Fibroblast of lung (primary cell): ENCODE data around the gene GPR22. TPM values are rescaled to one million over a fixed set of nuclear protein-coding genes. Genes with fewer than 3 reads are reported as not detected.

Experiments used
- DNase-seq, 2 donors: peaks; one replicate each; pipeline versions ENCODE4 v3.0.0 to v3.0.0-alpha.2; 2010; ENCODE audit warnings: low read depth in 2 of 2
- H2AFZ ChIP-seq: 2 replicates; pipeline ENCODE4 v1.5.1; 2012; ENCODE audit warnings: low read length, control low read depth, inconsistent platforms
- H3K27ac ChIP-seq: 2 replicates; pipeline ENCODE4 v1.5.1; 2011; ENCODE audit warnings: low read length, control low read depth; ENCODE audit not compliant: insufficient read depth
- H3K27me3 ChIP-seq: 2 replicates; pipeline ENCODE4 v1.5.1; 2011; ENCODE audit warnings: mild to moderate bottlenecking, low read length; ENCODE audit not compliant: control insufficient read depth, insufficient read depth
- H3K36me3 ChIP-seq: 2 replicates; pipeline ENCODE4 v1.5.1; 2011; ENCODE audit warnings: low read length; ENCODE audit not compliant: control insufficient read depth, insufficient read depth
- H3K4me1 ChIP-seq: 2 replicates; pipeline ENCODE4 v1.5.1; 2011; ENCODE audit warnings: low read length; ENCODE audit not compliant: control insufficient read depth, insufficient read depth; ENCODE audit errors: extremely low read depth
- H3K4me2 ChIP-seq: 2 replicates; pipeline ENCODE4 v1.5.1; 2011; ENCODE audit warnings: low read length, control low read depth; ENCODE audit not compliant: insufficient read depth; ENCODE audit errors: extremely low read depth
- H3K4me3 ChIP-seq, 4 experiments: fragments of 200-600 bp in 1 of 4; sonication (generic) in 1 of 4; replicated peaks in 1 of 4; 2 replicates each; pipeline ENCODE4 v1.5.1; 2011 to 2016; ENCODE audit warnings: low read length in 4 of 4, low read depth in 3 of 4, mild to moderate bottlenecking in 3 of 4, control low read depth in 2 of 4, inconsistent platforms in 1 of 4, mixed read lengths in 1 of 4; ENCODE audit not compliant: insufficient read depth in 1 of 4; ENCODE audit errors: control extremely low read depth in 1 of 4
- H3K79me2 ChIP-seq: 2 replicates; pipeline ENCODE4 v1.5.1; 2012; ENCODE audit warnings: mild to moderate bottlenecking, low read length, inconsistent platforms; ENCODE audit not compliant: control insufficient read depth, insufficient read depth
- H3K9ac ChIP-seq: 2 replicates; pipeline ENCODE4 v1.5.1; 2011; ENCODE audit warnings: mild to moderate bottlenecking, low read length, control low read depth; ENCODE audit not compliant: insufficient read depth
- H3K9me3 ChIP-seq: 2 replicates; pipeline ENCODE4 v1.5.1; 2012; ENCODE audit warnings: low read depth, low read length; ENCODE audit not compliant: control insufficient read depth, insufficient read depth
- H4K20me1 ChIP-seq: 2 replicates; pipeline ENCODE4 v1.5.1; 2011; ENCODE audit warnings: low read length; ENCODE audit not compliant: control insufficient read depth, insufficient read depth; ENCODE audit errors: extremely low read depth
- EZH2 ChIP-seq: IDR thresholded peaks from 2 replicates; pipeline ENCODE4 v1.5.1; 2012; ENCODE audit warnings: low read length, control low read depth, mild to moderate bottlenecking; ENCODE audit errors: missing control alignments
- polyA plus RNA-seq, 2 donors: library from polyadenylated mRNA; depleted of rRNA in 1 of 2; stranded (reverse) in 1 of 2; unstranded in 1 of 2; fragments of >200 nt; gene quantifications; 2 replicates each; pipeline ENCODE4 v1.2.1, GENCODE V29; 2011 to 2012; ENCODE audit warnings: missing spikeins in 1 of 2
- total RNA-seq: library from RNA; depleted of rRNA; stranded (reverse); fragments of >200 nt; gene quantifications from 2 replicates; pipeline ENCODE4 v1.2.1, GENCODE V29; 2014
- TF ChIP-seq, protein P1 (sequence below), 2 donors: IDR thresholded peaks in 1 of 2; conservative IDR thresholded peaks in 1 of 2; 1 replicate in 1 of 2; 2 replicates in 1 of 2; pipeline ENCODE4 v1.5.1; 2011 to 2012; ENCODE audit warnings: low read length in 2 of 2, control low read depth in 1 of 2, inconsistent platforms in 1 of 2, low read depth in 1 of 2, mild to moderate bottlenecking in 1 of 2

Gene GPR22
- total and polyA plus RNA-seq, 2 donors (not counting 1 experiment from before 2014, with no cell fraction given), result not detected

DNA sequence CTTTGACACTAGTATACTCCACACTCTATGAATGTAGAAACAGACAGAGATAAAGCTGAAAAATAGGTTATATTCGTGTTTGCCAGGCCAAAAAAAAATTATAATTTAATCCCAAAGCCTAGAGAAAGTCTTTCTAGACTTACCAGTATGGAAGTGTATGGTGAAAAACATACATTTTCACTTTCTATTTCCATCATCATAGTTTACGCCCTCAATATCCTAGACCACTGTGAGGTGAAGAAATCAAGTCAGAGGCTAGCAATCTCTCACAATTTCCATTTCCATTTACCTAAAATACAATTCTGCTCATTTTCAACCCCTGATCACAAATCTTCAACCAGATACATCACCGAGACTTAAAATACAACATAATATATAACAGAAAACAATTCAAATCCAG, 16.2 kb downstream of the GPR22 start:
- no peaks in the 10 kb centered on the region for H3K79me2 ChIP-seq
- TF ChIP-seq, protein P1, sequence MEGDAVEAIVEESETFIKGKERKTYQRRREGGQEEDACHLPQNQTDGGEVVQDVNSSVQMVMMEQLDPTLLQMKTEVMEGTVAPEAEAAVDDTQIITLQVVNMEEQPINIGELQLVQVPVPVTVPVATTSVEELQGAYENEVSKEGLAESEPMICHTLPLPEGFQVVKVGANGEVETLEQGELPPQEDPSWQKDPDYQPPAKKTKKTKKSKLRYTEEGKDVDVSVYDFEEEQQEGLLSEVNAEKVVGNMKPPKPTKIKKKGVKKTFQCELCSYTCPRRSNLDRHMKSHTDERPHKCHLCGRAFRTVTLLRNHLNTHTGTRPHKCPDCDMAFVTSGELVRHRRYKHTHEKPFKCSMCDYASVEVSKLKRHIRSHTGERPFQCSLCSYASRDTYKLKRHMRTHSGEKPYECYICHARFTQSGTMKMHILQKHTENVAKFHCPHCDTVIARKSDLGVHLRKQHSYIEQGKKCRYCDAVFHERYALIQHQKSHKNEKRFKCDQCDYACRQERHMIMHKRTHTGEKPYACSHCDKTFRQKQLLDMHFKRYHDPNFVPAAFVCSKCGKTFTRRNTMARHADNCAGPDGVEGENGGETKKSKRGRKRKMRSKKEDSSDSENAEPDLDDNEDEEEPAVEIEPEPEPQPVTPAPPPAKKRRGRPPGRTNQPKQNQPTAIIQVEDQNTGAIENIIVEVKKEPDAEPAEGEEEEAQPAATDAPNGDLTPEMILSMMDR (conservative IDR thresholded peaks at IDR 0.05 in 1 of 2, IDR thresholded peaks at IDR 0.05 in 1 of 2; ENCODE audit: low read depth in 1 of 2, low read length in 2 of 2), result no peak
- TF ChIP-seq EZH2, result no peak
- H3K4me2 ChIP-seq, result no peak overlapping the region
- no peak overlapping the region for H3K9ac ChIP-seq
- DNase-seq, result no peak
- H3K4me3 ChIP-seq, result no peak overlapping the region
- no peaks in the 10 kb centered on the region for H4K20me1 ChIP-seq
- H3K27ac ChIP-seq, result no peak overlapping the region
- H2AFZ ChIP-seq, result no peak overlapping the region
- no peaks in the 10 kb centered on the region for H3K4me1 ChIP-seq
- no peaks in the 10 kb centered on the region for H3K36me3 ChIP-seq
- H3K9me3 ChIP-seq, result no peaks in the 10 kb centered on the region
- no peaks in the 10 kb centered on the region for H3K27me3 ChIP-seq

GRCh38 chr7:107492875-107493274, 23.0 kb downstream of the GPR22 start:
- Histone ChIP-seq H3K4me1 (no peaks in the 10 kb centered on the region), H4K20me1 (no peaks in the 10 kb centered on the region), H3K9ac (no peak overlapping the region), H3K9me3 (no peaks in the 10 kb centered on the region), H3K27me3 (no peaks in the 10 kb centered on the region), H3K79me2 (no peaks in the 10 kb centered on the region), H3K36me3 (no peaks in the 10 kb centered on the region), H2AFZ (no peak overlapping the region), H3K4me2 (no peak overlapping the region), H3K4me3 (no peak overlapping the region), H3K27ac (no peak overlapping the region)
- DNase-seq, result no peak
- TF ChIP-seq, protein P1 (conservative IDR thresholded peaks at IDR 0.05 in 1 of 2, IDR thresholded peaks at IDR 0.05 in 1 of 2; ENCODE audit: low read depth in 1 of 2, low read length in 2 of 2), result no peak
- no peak for TF ChIP-seq EZH2

DNA sequence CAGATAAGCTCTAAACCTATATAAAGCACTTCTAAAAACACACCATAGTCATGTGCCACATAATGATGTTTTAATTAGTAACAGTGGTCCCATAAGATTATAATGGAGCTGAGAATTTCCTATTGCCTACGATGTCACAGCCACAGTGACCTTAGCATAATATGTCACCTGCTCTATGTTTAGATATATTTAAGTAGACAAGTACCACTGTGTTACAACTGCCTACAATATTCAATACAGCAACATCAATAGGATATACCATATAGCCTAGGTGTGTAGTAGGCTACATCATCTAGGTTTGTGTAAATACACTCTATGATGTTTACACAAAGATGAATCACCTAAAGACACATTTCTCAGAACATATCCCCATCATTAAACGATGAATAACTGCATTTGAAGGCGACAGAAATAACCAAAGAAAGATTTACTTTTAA, 24.5 kb downstream of the GPR22 start:
- H3K79me2 ChIP-seq, result no peaks in the 10 kb centered on the region
- H3K36me3 ChIP-seq, result no peaks in the 10 kb centered on the region
- H3K27me3 ChIP-seq, result no peaks in the 10 kb centered on the region

More for the DNA sequence above, 24.5 kb downstream of the GPR22 start:
- no peak overlapping the region for H3K27ac ChIP-seq
- H3K9ac ChIP-seq, result no peak overlapping the region
- no peak overlapping the region for H3K4me2 ChIP-seq
- H4K20me1 ChIP-seq, result no peaks in the 10 kb centered on the region
- no peak overlapping the region for H3K4me3 ChIP-seq
- TF ChIP-seq, protein P1 (conservative IDR thresholded peaks at IDR 0.05 in 1 of 2, IDR thresholded peaks at IDR 0.05 in 1 of 2; ENCODE audit: low read depth in 1 of 2, low read length in 2 of 2), result no peak
- TF ChIP-seq EZH2, result no peak
- H2AFZ ChIP-seq, result no peak overlapping the region
- DNase-seq, result peak in 1 of 2 donors; percentile 19
- no peaks in the 10 kb centered on the region for H3K4me1 ChIP-seq
- no peaks in the 10 kb centered on the region for H3K9me3 ChIP-seq
